ENCODE results near the gene VKORC1.
A peak's percentile ranks its signal among the peaks of the same experiment; 100 is the strongest.

VKORC1 gene

GRCh38 chr16:31061813-31062440, 32.7 kb downstream of the VKORC1 start:
- H3K9ac ChIP-seq (ENCODE audit: low read depth, low read length): no peak overlapping the region
- H3K4me3 ChIP-seq (ENCODE audit: low read depth, low read length): no peak overlapping the region
- no peaks in the 10 kb centered on the region for H3K27me3 ChIP-seq (ENCODE audit: control insufficient read depth, insufficient read depth, low read length)
- peaks cover 17% of the 10 kb centered on the region for H3K36me3 ChIP-seq (ENCODE audit: control insufficient read depth, insufficient read depth, low read length)
- H3K9me3 ChIP-seq (ENCODE audit: control insufficient read depth, insufficient read depth, low read length): no peaks in the 10 kb centered on the region
- no peaks in the 10 kb centered on the region for H3K4me1 ChIP-seq (ENCODE audit: control insufficient read depth, insufficient read depth, low read length)

DNA sequence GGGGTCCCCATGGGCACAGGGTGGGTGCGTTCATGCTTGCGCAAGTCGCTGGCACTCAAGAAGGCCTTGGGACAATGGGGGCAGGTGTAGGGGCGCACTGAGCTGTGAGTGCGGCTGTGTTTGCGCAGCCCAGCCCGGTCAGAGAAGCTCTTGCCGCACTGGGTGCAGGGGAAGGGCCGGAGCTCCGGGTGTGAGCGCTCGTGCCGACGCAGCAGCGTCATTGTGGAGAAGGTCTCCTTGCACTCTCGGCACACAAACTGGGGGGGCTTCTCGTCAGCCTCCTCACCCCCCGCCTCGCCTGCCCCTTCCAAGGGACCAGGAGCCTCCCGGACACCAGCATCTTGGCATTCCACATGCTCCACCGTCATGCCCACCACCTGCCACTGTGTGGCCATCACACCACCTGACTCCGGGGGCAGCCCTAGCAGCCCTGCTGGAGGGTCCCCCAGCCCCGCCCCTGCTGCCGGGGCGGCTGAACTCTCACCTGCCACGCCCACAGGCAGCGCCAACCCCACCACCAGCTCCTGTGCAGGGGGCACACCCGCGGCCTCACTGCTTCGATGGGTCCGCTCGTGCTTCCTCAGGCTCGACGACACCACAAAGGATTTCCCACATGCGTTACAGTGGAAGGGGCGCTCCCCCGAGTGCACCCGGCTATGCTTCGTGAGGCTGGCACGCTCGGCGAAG, 33.3 kb downstream of the VKORC1 start:
- Histone ChIP-seq H3K9me3 (ENCODE audit: control insufficient read depth, insufficient read depth, low read length) (no peaks in the 10 kb centered on the region), H3K4me3 (ENCODE audit: low read depth, low read length) (no peak overlapping the region), H3K4me1 (ENCODE audit: control insufficient read depth, insufficient read depth, low read length) (no peaks in the 10 kb centered on the region), H3K36me3 (ENCODE audit: control insufficient read depth, insufficient read depth, low read length) (peaks cover 17% of the 10 kb centered on the region), H3K27me3 (ENCODE audit: control insufficient read depth, insufficient read depth, low read length) (no peaks in the 10 kb centered on the region), H3K9ac (ENCODE audit: low read depth, low read length) (no peak overlapping the region)

DNA sequence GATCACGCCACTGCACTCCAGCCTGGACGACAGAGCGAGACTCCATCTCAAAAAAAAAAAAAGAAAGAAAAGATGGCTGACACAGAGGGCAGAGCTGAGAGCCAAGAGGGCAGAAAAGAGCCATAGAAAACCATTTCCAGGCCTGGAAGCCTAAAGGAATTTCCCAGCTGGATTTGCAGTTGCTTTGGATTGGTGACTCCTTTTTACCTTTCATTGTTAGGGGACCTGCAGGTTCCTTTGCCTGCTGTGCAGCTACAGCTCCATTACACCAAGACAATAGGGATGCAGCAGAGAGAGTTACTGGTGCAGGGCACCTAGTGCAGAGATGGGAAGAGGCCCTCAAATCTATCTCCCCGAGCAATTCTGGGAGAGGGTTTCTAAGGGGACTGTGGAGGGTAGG, 39.0 kb downstream of the VKORC1 start:
- no peaks in the 10 kb centered on the region for H3K36me3 ChIP-seq (ENCODE audit: control insufficient read depth, insufficient read depth, low read length)
- H3K4me1 ChIP-seq (ENCODE audit: control insufficient read depth, insufficient read depth, low read length): no peaks in the 10 kb centered on the region
- no peaks in the 10 kb centered on the region for H3K9me3 ChIP-seq (ENCODE audit: control insufficient read depth, insufficient read depth, low read length)
- no peaks in the 10 kb centered on the region for H3K27me3 ChIP-seq (ENCODE audit: control insufficient read depth, insufficient read depth, low read length)
- H3K9ac ChIP-seq (ENCODE audit: low read depth, low read length): no peak overlapping the region
- H3K4me3 ChIP-seq (ENCODE audit: low read depth, low read length): no peak overlapping the region

GRCh38 chr16:31052114-31052513, 42.5 kb downstream of the VKORC1 start:
- Histone ChIP-seq H3K36me3 (ENCODE audit: control insufficient read depth, insufficient read depth, low read length) (no peaks in the 10 kb centered on the region), H3K27me3 (ENCODE audit: control insufficient read depth, insufficient read depth, low read length) (no peaks in the 10 kb centered on the region), H3K4me3 (ENCODE audit: low read depth, low read length) (no peak overlapping the region), H3K4me1 (ENCODE audit: control insufficient read depth, insufficient read depth, low read length) (no peaks in the 10 kb centered on the region), H3K9ac (ENCODE audit: low read depth, low read length) (no peak overlapping the region), H3K9me3 (ENCODE audit: control insufficient read depth, insufficient read depth, low read length) (no peaks in the 10 kb centered on the region)

DNA sequence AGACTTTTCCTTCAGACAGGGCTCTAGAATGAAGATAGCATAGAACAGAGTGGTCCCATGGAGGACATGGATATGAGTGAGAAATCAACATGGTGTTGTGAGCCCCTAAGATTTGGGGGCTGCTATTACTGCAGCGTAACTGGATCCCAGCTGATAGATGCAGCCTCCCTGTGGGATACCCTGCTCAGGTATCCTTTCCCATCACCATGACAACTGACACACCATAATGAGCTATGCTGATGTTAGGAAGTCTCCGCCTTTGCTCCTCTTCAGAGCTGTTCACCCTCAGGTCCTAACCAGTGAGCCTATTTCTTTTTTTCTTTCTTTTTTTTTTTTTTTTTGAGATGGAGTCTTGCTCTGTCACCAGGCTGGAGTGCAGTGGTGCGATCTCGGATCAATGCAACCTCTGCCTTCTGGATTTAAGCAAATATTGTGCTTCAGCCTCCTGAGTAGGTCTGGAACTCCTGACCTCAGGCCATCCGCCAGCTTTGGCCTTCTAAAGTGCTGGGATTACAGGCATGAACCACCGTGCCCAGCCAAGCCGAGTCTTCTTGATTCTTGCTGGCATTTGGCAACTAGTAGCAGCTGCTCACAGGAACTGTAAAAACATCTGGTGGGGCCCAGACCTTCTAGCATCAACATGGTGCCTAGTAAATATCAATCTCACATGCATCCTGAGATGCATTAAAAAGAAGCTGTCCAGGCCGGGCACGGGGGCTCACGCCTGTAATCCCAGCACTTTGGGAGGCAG, 44.1 kb downstream of the VKORC1 start:
- Histone ChIP-seq H3K9me3 (ENCODE audit: control insufficient read depth, insufficient read depth, low read length) (no peaks in the 10 kb centered on the region), H3K27me3 (ENCODE audit: control insufficient read depth, insufficient read depth, low read length) (no peaks in the 10 kb centered on the region), H3K9ac (ENCODE audit: low read depth, low read length) (no peak overlapping the region), H3K36me3 (ENCODE audit: control insufficient read depth, insufficient read depth, low read length) (no peaks in the 10 kb centered on the region), H3K4me3 (ENCODE audit: low read depth, low read length) (no peak overlapping the region), H3K4me1 (ENCODE audit: control insufficient read depth, insufficient read depth, low read length) (no peaks in the 10 kb centered on the region)

GRCh38 chr16:31043898-31044481, 50.6 kb downstream of the VKORC1 start:
- no peak overlapping the region for H3K4me3 ChIP-seq (ENCODE audit: low read depth, low read length)
- H3K36me3 ChIP-seq (ENCODE audit: control insufficient read depth, insufficient read depth, low read length): peaks cover 4% of the 10 kb centered on the region
- no peaks in the 10 kb centered on the region for H3K27me3 ChIP-seq (ENCODE audit: control insufficient read depth, insufficient read depth, low read length)
- no peaks in the 10 kb centered on the region for H3K4me1 ChIP-seq (ENCODE audit: control insufficient read depth, insufficient read depth, low read length)
- no peak overlapping the region for H3K9ac ChIP-seq (ENCODE audit: low read depth, low read length)
- no peaks in the 10 kb centered on the region for H3K9me3 ChIP-seq (ENCODE audit: control insufficient read depth, insufficient read depth, low read length)

GRCh38 chr16:31043352-31043751, 51.2 kb downstream of the VKORC1 start:
- Histone ChIP-seq H3K9me3 (ENCODE audit: control insufficient read depth, insufficient read depth, low read length) (no peaks in the 10 kb centered on the region), H3K9ac (ENCODE audit: low read depth, low read length) (no peak overlapping the region), H3K4me1 (ENCODE audit: control insufficient read depth, insufficient read depth, low read length) (no peaks in the 10 kb centered on the region), H3K36me3 (ENCODE audit: control insufficient read depth, insufficient read depth, low read length) (peaks cover 4% of the 10 kb centered on the region), H3K27me3 (ENCODE audit: control insufficient read depth, insufficient read depth, low read length) (no peaks in the 10 kb centered on the region), H3K4me3 (ENCODE audit: low read depth, low read length) (no peak overlapping the region)

DNA sequence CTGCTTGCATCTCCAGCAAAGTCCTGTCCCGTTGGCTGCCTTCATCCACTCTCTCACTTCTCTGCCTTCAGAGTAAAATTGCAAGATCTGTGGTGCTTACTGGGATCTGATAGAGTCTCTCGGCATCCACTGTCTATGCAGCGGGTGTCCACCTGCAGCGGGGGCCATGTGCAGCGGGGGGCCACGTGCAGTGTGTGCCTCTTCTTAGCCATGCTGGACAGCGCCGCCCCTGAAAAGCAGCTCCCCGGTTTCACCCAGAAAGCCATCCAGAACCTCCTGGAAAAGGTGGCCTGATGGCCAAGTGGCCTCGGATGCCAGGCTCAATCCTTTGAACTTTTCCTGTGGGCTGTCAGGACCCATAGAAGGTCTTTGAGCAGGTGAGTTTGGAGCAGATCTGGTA, 51.7 kb downstream of the VKORC1 start:
- Histone ChIP-seq H3K4me3 (ENCODE audit: low read depth, low read length) (peak overlapping the region; percentile 68), H3K27me3 (ENCODE audit: control insufficient read depth, insufficient read depth, low read length) (no peaks in the 10 kb centered on the region), H3K9me3 (ENCODE audit: control insufficient read depth, insufficient read depth, low read length) (no peaks in the 10 kb centered on the region), H3K4me1 (ENCODE audit: control insufficient read depth, insufficient read depth, low read length) (no peaks in the 10 kb centered on the region), H3K36me3 (ENCODE audit: control insufficient read depth, insufficient read depth, low read length) (peaks cover 8% of the 10 kb centered on the region), H3K9ac (ENCODE audit: low read depth, low read length) (peak overlapping the region; percentile 54)
